NK-92 treated with Interleukin-12 subunit alpha and Interleukin-12 subunit beta, amount 100 ng/mL, for 24 hours (cell line): ENCODE results near the gene VPS13C.
"Not testable (repeated sequence)": the region's sequence is repeated elsewhere in the genome, so short reads cannot be mapped to it uniquely, and the experiment has no call there.

Experiments
- DNase-seq: peaks from one replicate; lab custom pipeline; 2025; lab: John Stamatoyannopoulos, UW

Gene VPS13C

GRCh38 chr15:62047282-62047827 is 12.9 kb downstream of the VPS13C start:
- DNase-seq: no peak

- DNase-seq: no peak
Measured at GRCh38 chr15:62046078-62046743, 14.0 kb downstream of the VPS13C start.

GRCh38 chr15:62035256-62035924 is 24.9 kb downstream of the VPS13C start:
- no peak for DNase-seq

- no peak for DNase-seq
Measured at GRCh38 chr15:62027916-62028315, 32.3 kb downstream of the VPS13C start.

GRCh38 chr15:62027263-62027565 is 33.0 kb downstream of the VPS13C start:
- DNase-seq: no peak

- DNase-seq: no peak
Measured at GRCh38 chr15:62026487-62027262, 33.6 kb downstream of the VPS13C start.

- DNase-seq: no peak
Measured at GRCh38 chr15:62021991-62022600, 38.2 kb downstream of the VPS13C start.

- DNase-seq: no peak
Measured at GRCh38 chr15:62020576-62021160, 39.6 kb downstream of the VPS13C start.

- not testable (repeated sequence) for DNase-seq
Measured at GRCh38 chr15:62005354-62005753, 54.9 kb downstream of the VPS13C start.

GRCh38 chr15:61997786-61998185 is 62.5 kb downstream of the VPS13C start:
- DNase-seq: no peak

- no peak for DNase-seq
Measured at GRCh38 chr15:61996056-61996635, 64.1 kb downstream of the VPS13C start.

- DNase-seq: no peak
Measured at GRCh38 chr15:61994216-61994615, 66.0 kb downstream of the VPS13C start.

GRCh38 chr15:61992518-61992917 is 67.7 kb downstream of the VPS13C start:
- DNase-seq: no peak

GRCh38 chr15:61989667-61990066 is 70.6 kb downstream of the VPS13C start:
- no peak for DNase-seq

- DNase-seq: no peak
Measured at GRCh38 chr15:61987824-61988223, 72.4 kb downstream of the VPS13C start.

- DNase-seq: no peak
Measured at GRCh38 chr15:61983081-61983480, 77.2 kb downstream of the VPS13C start.

- no peak for DNase-seq
Measured at GRCh38 chr15:61978225-61978624, 82.0 kb downstream of the VPS13C start.

- DNase-seq: no peak
Measured at GRCh38 chr15:61974759-61975158, 85.5 kb downstream of the VPS13C start.

- no peak for DNase-seq
Measured at GRCh38 chr15:61974118-61974517, 86.1 kb downstream of the VPS13C start.

GRCh38 chr15:61951949-61952348 is 108.3 kb downstream of the VPS13C start:
- DNase-seq: no peak

- DNase-seq: no peak
Measured at GRCh38 chr15:61946778-61947177, 113.5 kb downstream of the VPS13C start.

GRCh38 chr15:61943992-61944391 is 116.3 kb downstream of the VPS13C start:
- DNase-seq: no peak
